Liver (tissue), 9 donors: ENCODE measurements around the gene PGLYRP3. TPM values are rescaled to one million over a fixed set of nuclear protein-coding genes. Genes with fewer than 3 reads are reported as not detected.

Experiments used
- DNase-seq: peaks from one replicate; pipeline ENCODE4 v3.0.0-alpha.2; 2017; ENCODE audit warnings: low spot score
- H3K27ac ChIP-seq, 2 donors: one replicate each; pipeline ENCODE4 v1.7.0; 2013; ENCODE audit warnings: inconsistent platforms in 2 of 2, low read length in 2 of 2, control low read depth in 1 of 2, low read depth in 1 of 2, mild to moderate bottlenecking in 1 of 2
- H3K27me3 ChIP-seq, 4 donors: one replicate each; pipeline versions ENCODE4 v1.6.1 to v1.7.0; 2013; ENCODE audit warnings: low read length in 3 of 4, inconsistent platforms in 1 of 4, mild to moderate bottlenecking in 1 of 4, moderate library complexity in 1 of 4; ENCODE audit not compliant: control insufficient read depth in 4 of 4, insufficient read depth in 4 of 4
- H3K36me3 ChIP-seq, 4 donors: one replicate each; pipeline versions ENCODE4 v1.6.1 to v1.7.0; 2013; ENCODE audit warnings: low read length in 3 of 4, mild to moderate bottlenecking in 3 of 4, low read depth in 1 of 4, moderate library complexity in 1 of 4; ENCODE audit not compliant: control insufficient read depth in 4 of 4, insufficient read depth in 3 of 4
- H3K4me1 ChIP-seq, 4 donors: one replicate each; pipeline versions ENCODE4 v1.6.1 to v1.7.0; 2013; ENCODE audit warnings: low read length in 3 of 4, mild to moderate bottlenecking in 3 of 4, moderate library complexity in 1 of 4; ENCODE audit not compliant: control insufficient read depth in 4 of 4, insufficient read depth in 4 of 4
- H3K4me3 ChIP-seq, 3 donors: one replicate each; pipeline versions ENCODE4 v1.6.1 to v1.7.0; 2013; ENCODE audit warnings: low read length in 3 of 3, control low read depth in 1 of 3, low read depth in 1 of 3, mild to moderate bottlenecking in 1 of 3
- H3K9ac ChIP-seq, 2 donors: one replicate each; pipeline ENCODE4 v1.7.0; 2013; ENCODE audit warnings: low read length in 2 of 2, mild to moderate bottlenecking in 2 of 2, moderate library complexity in 2 of 2, control low read depth in 1 of 2, low read depth in 1 of 2
- H3K9me3 ChIP-seq, 4 donors: one replicate each; pipeline versions ENCODE4 v1.6.1 to v1.7.0; 2013; ENCODE audit warnings: low read length in 3 of 4; ENCODE audit not compliant: control insufficient read depth in 4 of 4
- ATF3 ChIP-seq: IDR thresholded peaks from 2 replicates; pipeline ENCODE4 v1.6.1; 2016; ENCODE audit warnings: antibody characterized with exemption
- CTCF ChIP-seq: fragments of 150-350 bp; IDR thresholded peaks from 2 replicates; pipeline ENCODE4 v1.5.1; 2017; ENCODE audit warnings: improper control_type of control experiment, low read depth, low read length; ENCODE audit not compliant: missing input control
- EGR1 ChIP-seq, 2 donors: IDR thresholded peaks; 2 replicates each; pipeline ENCODE4 v1.6.1; 2016 to 2018; ENCODE audit warnings: antibody characterized with exemption in 2 of 2, low read depth in 2 of 2
- FOXA1 ChIP-seq: IDR thresholded peaks from 2 replicates; pipeline ENCODE4 v1.6.1; 2016; ENCODE audit warnings: antibody characterized with exemption
- FOXA2 ChIP-seq: IDR thresholded peaks from 2 replicates; pipeline ENCODE4 v1.6.1; 2016; ENCODE audit warnings: antibody characterized with exemption
- GABPA ChIP-seq, 2 donors: IDR thresholded peaks in 1 of 2; conservative IDR thresholded peaks in 1 of 2; 2 replicates each; pipeline ENCODE4 v1.6.1; 2016; ENCODE audit warnings: antibody characterized with exemption in 2 of 2, mild to moderate bottlenecking in 1 of 2, moderate library complexity in 1 of 2
- HNF4A ChIP-seq, 2 donors: conservative IDR thresholded peaks; 2 replicates each; pipeline ENCODE4 v1.6.1; 2016; ENCODE audit warnings: antibody characterized with exemption in 2 of 2, mild to moderate bottlenecking in 2 of 2
- HNF4G ChIP-seq: IDR thresholded peaks from 2 replicates; pipeline ENCODE4 v1.6.1; 2016; ENCODE audit warnings: antibody characterized with exemption
- JUND ChIP-seq, 2 donors: IDR thresholded peaks; 2 replicates each; pipeline ENCODE4 v1.6.1; 2016; ENCODE audit warnings: antibody characterized with exemption in 2 of 2
- NR2F2 ChIP-seq: IDR thresholded peaks from 2 replicates; pipeline ENCODE4 v1.6.1; 2016; ENCODE audit warnings: antibody characterized with exemption
- RAD21 ChIP-seq, 2 donors: IDR thresholded peaks; 2 replicates each; pipeline ENCODE4 v1.6.1; 2016; ENCODE audit warnings: antibody characterized with exemption in 2 of 2, mild to moderate bottlenecking in 2 of 2
- REST ChIP-seq: IDR thresholded peaks from 2 replicates; pipeline ENCODE4 v1.6.1; 2016; ENCODE audit warnings: antibody characterized with exemption, mild to moderate bottlenecking
- RXRA ChIP-seq, 2 donors: IDR thresholded peaks; 2 replicates each; pipeline ENCODE4 v1.6.1; 2017 to 2018; ENCODE audit warnings: antibody characterized with exemption in 2 of 2, mild to moderate bottlenecking in 1 of 2
- SP1 ChIP-seq: IDR thresholded peaks from 2 replicates; pipeline ENCODE4 v1.6.1; 2018; ENCODE audit warnings: antibody characterized with exemption, mild to moderate bottlenecking
- TAF1 ChIP-seq: conservative IDR thresholded peaks from 2 replicates; pipeline ENCODE4 v1.6.1; 2016; ENCODE audit warnings: antibody characterized with exemption, mild to moderate bottlenecking
- YY1 ChIP-seq: IDR thresholded peaks from 2 replicates; pipeline ENCODE4 v1.6.1; 2016; ENCODE audit warnings: antibody characterized with exemption, mild to moderate bottlenecking
- ZBTB33 ChIP-seq: IDR thresholded peaks from 2 replicates; pipeline ENCODE4 v1.6.1; 2016; ENCODE audit warnings: antibody characterized with exemption
- WGBS: extraction: QIAGEN DNeasy Blood & Tissue Kit; methylation state at CpG from one replicate; pipeline ENCODE4 v1.1.7; 2013; 5-methylcytosine and 5-hydroxymethylcytosine counted together
- polyA plus RNA-seq, 2 donors: library from polyadenylated mRNA; stranded (reverse) in 1 of 2; unstranded in 1 of 2; fragments of 200-250 nt in 1 of 2; fragments of >200 nt in 1 of 2; fragmentation: Nextera tagmentation in 1 of 2; extraction: Ambion mirVana in 1 of 2; gene quantifications; one replicate each; pipeline versions ENCODE4 v1.2.1 to v1.2.3, GENCODE V29; 2013 to 2015
- total RNA-seq, 2 donors: library from RNA; depleted of rRNA; stranded (reverse); fragments of >200 nt; gene quantifications; one replicate each; pipeline ENCODE4 v1.2.3, GENCODE V29; 2014
- donor health status: healthy.
- donor health status: healthy.
- donor health status: healthy.
- donor health status: healthy.
- donor health status: healthy.

The PGLYRP3 gene
- total and polyA plus RNA-seq, 4 donors = not detected

GRCh38 chr1:153251562-153251961 lies 61.2 kb downstream of the PGLYRP3 start (continued):
- TF ChIP-seq CTCF = no peak
- TF ChIP-seq FOXA2 = no peak
- TF ChIP-seq TAF1 = no peak
- TF ChIP-seq JUND (IDR thresholded peaks at IDR 0.05) = no peak

- 78% methylated on average over 2 of the region's 2 CpGs for WGBS
- H3K9ac ChIP-seq = no peak overlapping the region
- no peaks in the 10 kb centered on the region for H3K36me3 ChIP-seq
- H3K27me3 ChIP-seq = peaks cover 0 to 7% (median 0%) of the 10 kb centered on the region in 4 donors
- no peak overlapping the region for H3K4me3 ChIP-seq
- H3K27ac ChIP-seq = no peak overlapping the region
- TF ChIP-seq ZBTB33 (no peak), HNF4A (conservative IDR thresholded peaks at IDR 0.05) (no peak), FOXA2 (no peak), YY1 (no peak), NR2F2 (no peak), RXRA (IDR thresholded peaks at IDR 0.05) (no peak), SP1 (no peak), HNF4G (no peak), FOXA1 (no peak), REST (no peak), JUND (IDR thresholded peaks at IDR 0.05) (no peak), RAD21 (IDR thresholded peaks at IDR 0.05) (no peak), ATF3 (no peak), EGR1 (IDR thresholded peaks at IDR 0.05; ENCODE audit: low read depth in 2 of 2) (no peak), GABPA (IDR thresholded peaks at IDR 0.05 in 1 of 2, conservative IDR thresholded peaks at IDR 0.05 in 1 of 2) (no peak)
- no peaks in the 10 kb centered on the region for H3K4me1 ChIP-seq
- no peaks in the 10 kb centered on the region for H3K9me3 ChIP-seq
- DNase-seq = no peak
Measured at GRCh38 chr1:153251087-153251486, 61.7 kb downstream of the PGLYRP3 start.
